ENCODE results near the gene MTHFD1. TPM values are rescaled to one million over a fixed set of nuclear protein-coding genes. Genes with fewer than 3 reads are reported as not detected.

MTHFD1 gene
- total and polyA plus RNA-seq, 9 of the 15 experiments (the other 6 are each of a cell fraction or from before 2014, with no cell fraction given), result 66.7 to 158 (median 90.9) TPM

- TF ChIP-seq CREB1 (IDR thresholded peaks at IDR 0.05) (no peak; the same call in none of the 2 replicates), CREB1 (CRISPR knock-in tag; IDR thresholded peaks at IDR 0.05) (peak; percentile 20; the same call in 1 of the 2 replicates), PKNOX1 (IDR thresholded peaks at IDR 0.05) (peak; percentile 98), SMC3 (conservative IDR thresholded peaks at IDR 0.05; ENCODE audit: insufficient read depth, low read depth, low read length) (no peak), ZHX1 (conservative IDR thresholded peaks at IDR 0.05; ENCODE audit: low read length) (no peak), ZNF695 (CRISPR knock-in tag; IDR thresholded peaks at IDR 0.05) (no peak), PRDM10 (IDR thresholded peaks at IDR 0.05; ENCODE audit: partially characterized antibody) (peak; percentile 96), MTA2 (IDR thresholded peaks at IDR 0.05; ENCODE audit: low read depth) (no peak), SMAD2 (IDR thresholded peaks at IDR 0.05; ENCODE audit: low read depth, low read length) (no peak), ELF2 (CRISPR knock-in tag; IDR thresholded peaks at IDR 0.05) (0 out of 2 replicates have a peak, but pooled peaks have one; percentile 35), ZNF408 (CRISPR knock-in tag; IDR thresholded peaks at IDR 0.05; ENCODE audit: low read depth) (no peak), GATAD2B (IDR thresholded peaks at IDR 0.05; ENCODE audit: borderline replicate concordance) (no peak), TAF9B (IDR thresholded peaks at IDR 0.05; ENCODE audit: partially characterized antibody) (peak; percentile 13), ZNF311 (CRISPR knock-in tag; IDR thresholded peaks at IDR 0.05) (0 out of 2 replicates have a peak, but pooled peaks have one; percentile 30), KDM5B (IDR thresholded peaks at IDR 0.05; ENCODE audit: insufficient replicate concordance, low read depth, low read length) (peak; percentile 56), CXXC5 (CRISPR knock-in tag; IDR thresholded peaks at IDR 0.05) (peak; percentile 80), CGGBP1 (CRISPR knock-in tag; IDR thresholded peaks at IDR 0.05) (no peak), SRSF9 (IDR thresholded peaks at IDR 0.05; ENCODE audit: borderline replicate concordance, low read depth, low read length) (no peak), MEIS2 (IDR thresholded peaks at IDR 0.05; ENCODE audit: partially characterized antibody) (peak; percentile 60)
These were observed 49.4 kb upstream of the MTHFD1 start (continued) for GRCh38 chr14:64338616-64339316.
